Esophagus mucosa (tissue), 1 donor: ENCODE results near the gene SAP30BP. TPM values are rescaled to one million over a fixed set of nuclear protein-coding genes. Genes with fewer than 3 reads are reported as not detected.

Source experiments
- ATAC-seq: fragments of 200-7000 bp; cut with Tn5 transposase; one replicate; pipeline ENCODE4 v1.9.1; 2020
- total RNA-seq: library from RNA; stranded (reverse); gene quantifications from one replicate; pipeline ENCODE4 v1.2.4, GENCODE V29; 2023
- donor health status: DM: yes; HTN: yes; CAD: no.

The SAP30BP gene
- total RNA-seq, 1 donor from 2014 or later: 46.3 TPM

DNA sequence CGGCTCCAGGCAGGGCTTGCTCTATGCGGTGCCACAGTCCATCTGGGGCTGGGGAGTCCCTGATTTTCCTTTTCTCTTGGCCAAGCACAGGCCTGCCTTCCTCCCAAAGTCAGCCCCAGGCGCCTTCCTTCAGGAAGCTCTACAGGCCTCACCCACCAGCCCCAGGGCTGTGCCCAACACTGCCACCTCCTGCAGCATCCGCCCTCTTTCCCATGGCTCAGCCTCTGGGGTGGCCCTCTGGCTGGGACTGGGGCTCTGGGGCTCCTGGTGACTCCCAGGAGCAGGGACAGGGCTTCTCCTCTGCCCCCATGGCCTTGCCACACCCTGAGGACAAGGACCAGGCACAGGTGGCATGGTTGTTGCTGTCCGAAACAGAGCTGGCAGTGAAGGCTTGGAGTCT, 54.9 kb downstream of the SAP30BP start:
- peak; percentile 16 for ATAC-seq

- no peak for ATAC-seq
These were observed 55.5 kb downstream of the SAP30BP start for GRCh38 chr17:75722542-75723095.

DNA sequence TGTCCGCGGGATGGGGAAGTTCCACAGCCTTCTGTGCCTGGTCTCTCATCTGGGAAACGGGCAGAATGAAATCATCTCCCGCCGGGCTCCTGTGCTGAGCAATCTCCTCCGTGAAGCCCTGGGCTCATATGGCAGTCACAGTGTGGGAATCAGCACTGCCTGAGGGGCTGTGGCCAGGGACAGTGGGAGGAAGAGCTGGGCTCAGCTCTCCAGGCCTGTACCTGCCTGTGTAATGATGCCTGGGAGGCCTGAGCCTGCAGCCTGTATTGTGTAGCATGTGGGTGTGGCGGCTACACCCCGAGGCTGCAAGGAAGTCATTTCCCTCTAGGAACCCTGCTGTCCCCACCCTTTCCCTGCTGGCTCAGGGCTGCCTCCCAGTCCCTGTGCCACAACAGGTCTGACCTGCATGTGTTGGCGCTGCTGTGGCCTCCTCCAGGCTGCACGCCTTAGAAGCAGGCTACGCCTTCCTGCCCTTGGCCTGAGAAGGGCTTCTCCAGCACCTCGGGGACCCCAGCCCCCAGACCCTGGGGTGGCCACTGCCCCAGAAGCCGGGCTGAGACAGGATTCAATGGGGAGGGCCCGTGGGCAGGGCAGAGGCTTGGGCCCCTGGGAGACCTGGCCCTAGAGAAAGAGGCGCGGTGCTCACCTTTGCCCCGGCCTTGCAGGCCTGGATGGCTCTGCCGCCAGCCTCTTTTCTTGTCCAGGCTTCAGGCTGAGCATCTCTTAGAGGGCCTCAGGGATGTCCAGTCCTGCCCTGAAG, 56.2 kb downstream of the SAP30BP start:
- peak; percentile 84 for ATAC-seq

DNA sequence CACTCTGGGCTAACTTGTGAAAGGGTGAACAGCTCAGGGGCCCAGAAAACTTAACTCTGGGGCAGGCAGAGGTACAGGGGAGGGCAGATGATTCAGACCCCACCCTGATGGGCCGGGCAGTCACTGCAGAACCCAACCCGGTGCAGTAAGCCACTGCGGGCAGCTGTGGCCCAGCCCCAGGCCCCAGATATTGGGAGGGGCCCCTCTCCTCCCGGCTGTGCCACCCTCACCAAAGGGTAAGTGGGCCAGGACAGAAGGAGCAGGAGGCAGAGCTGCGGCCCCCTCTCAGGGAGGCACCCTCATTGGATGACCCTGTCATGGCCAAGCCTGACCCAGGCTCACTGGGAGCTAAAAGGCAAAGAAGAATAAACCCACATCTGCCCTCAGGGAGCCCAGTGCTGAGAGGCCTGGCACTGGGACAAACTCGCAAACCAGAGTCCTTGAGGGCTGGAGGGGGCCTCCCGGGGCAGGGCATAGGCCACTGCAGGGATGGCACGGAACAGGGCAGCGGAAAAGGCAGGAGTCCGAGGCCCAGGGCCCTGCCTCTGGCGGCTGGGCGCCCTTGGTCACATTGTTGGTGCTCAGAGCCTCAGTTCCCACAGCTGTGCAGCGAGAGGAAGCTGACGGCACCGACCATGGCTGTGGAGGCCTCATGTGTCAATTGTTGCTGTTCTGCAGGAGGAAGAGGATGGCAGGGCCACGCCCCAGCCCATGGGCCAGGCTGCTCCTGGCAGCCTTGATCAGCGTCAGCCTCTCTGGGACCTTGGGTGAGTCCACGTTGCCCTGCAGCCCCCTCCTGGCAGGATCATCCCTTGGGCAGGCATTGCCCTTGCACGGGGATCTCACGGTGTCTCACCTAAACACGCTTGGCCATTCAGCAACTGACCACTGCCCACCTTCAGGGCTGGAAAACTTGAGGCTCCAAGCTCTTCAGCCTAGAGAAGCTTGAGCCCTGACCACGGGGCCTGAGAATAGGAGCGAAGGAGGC, 57.2 kb downstream of the SAP30BP start:
- peak; percentile 0 for ATAC-seq

GRCh38 chr17:75725504-75725903, 58.4 kb downstream of the SAP30BP start:
- ATAC-seq: no peak

GRCh38 chr17:75727391-75727790, 60.3 kb downstream of the SAP30BP start:
- no peak for ATAC-seq

DNA sequence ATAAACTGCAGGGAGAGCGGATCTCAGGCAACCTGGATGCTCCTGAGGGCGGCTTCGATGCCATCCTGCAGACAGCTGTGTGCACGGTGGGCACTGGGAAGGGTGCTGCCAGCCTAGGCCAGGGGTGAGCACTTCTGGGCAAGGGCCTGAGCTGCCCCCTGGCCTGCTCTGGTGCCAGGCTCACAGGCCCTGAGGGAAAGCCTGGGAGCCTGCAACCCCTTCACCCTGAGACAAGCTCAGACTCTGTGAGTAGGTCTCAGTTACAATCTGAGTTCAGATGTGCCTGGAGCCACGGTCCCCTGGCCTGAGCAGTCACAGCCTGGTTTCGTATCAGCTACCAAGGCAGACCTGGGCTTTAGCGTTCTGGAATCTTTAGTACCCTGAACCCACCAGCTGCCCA, 62.2 kb downstream of the SAP30BP start:
- no peak for ATAC-seq

GRCh38 chr17:75730065-75730464, 62.9 kb downstream of the SAP30BP start:
- no peak for ATAC-seq

DNA sequence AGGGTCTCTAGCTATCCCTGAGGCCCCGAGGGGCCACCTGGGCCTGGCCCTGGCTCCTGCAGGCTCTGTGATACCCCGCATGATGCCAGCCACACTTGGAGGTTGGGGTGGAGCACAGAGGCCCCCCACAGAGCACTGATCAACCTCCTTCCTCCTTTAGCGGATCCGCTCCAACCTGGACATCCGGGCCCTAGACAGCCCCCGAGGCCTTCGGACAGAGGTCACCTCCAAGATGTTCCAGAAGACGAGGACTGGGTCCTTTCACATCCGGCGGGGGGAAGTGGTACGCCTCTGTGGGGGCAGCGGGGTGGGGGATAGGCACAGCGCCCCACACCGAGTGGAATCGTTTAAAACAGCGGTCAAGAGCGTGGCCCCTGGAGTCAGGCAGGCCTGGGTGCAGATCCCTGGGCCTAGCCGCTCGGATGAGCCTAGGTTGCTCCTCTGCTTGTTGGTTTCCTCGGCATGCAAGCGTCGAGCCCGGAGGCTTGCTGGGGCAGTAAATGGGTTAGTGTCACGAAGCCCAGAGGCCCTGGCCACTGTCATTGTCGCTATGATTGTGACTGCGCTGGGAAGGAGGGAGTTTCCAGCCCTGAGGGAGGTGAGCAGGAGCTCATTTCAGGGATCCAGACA, 64.1 kb downstream of the SAP30BP start:
- no peak for ATAC-seq

- ATAC-seq: no peak
These were observed 64.8 kb downstream of the SAP30BP start for GRCh38 chr17:75731716-75732498.

GRCh38 chr17:75733471-75733870, 66.3 kb downstream of the SAP30BP start:
- no peak for ATAC-seq

GRCh38 chr17:75734674-75735294, 67.6 kb downstream of the SAP30BP start:
- no peak for ATAC-seq

GRCh38 chr17:75736173-75736835, 69.2 kb downstream of the SAP30BP start:
- ATAC-seq: no peak

GRCh38 chr17:75737133-75737962, 70.2 kb downstream of the SAP30BP start:
- ATAC-seq: no peak

DNA sequence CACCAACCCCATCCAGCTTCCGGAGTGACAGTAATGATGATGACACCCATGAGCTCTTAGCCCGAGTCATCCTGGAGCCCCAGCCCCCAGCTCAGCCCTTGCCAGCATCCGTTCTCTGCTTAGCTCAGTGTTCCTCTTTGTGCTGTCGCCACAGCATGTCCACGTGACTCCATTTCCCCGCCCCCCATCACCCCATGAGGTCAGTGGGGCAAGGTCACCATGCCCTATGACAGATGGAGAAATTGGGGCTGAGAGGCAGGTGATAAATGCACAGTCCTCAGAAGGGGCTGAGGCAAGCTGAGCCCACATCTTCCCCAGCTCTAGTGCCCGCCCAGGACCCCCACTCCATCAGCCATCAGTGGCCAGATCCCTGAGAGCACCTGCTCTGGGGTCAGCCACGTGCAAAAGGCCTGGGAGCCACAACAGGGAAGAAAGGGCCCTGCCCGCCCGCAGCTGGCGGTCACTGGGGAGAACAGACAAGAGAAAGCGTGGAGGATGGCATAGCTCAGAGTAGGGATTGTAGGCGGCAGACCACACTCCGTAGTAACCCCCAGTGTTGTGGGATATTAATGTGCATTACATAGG, 71.2 kb downstream of the SAP30BP start:
- no peak for ATAC-seq

GRCh38 chr17:75739174-75739573, 72.0 kb downstream of the SAP30BP start:
- ATAC-seq: no peak

GRCh38 chr17:75739801-75740200, 72.7 kb downstream of the SAP30BP start:
- ATAC-seq: no peak

- no peak for ATAC-seq
These were observed 73.1 kb downstream of the SAP30BP start for GRCh38 chr17:75740215-75740614.

DNA sequence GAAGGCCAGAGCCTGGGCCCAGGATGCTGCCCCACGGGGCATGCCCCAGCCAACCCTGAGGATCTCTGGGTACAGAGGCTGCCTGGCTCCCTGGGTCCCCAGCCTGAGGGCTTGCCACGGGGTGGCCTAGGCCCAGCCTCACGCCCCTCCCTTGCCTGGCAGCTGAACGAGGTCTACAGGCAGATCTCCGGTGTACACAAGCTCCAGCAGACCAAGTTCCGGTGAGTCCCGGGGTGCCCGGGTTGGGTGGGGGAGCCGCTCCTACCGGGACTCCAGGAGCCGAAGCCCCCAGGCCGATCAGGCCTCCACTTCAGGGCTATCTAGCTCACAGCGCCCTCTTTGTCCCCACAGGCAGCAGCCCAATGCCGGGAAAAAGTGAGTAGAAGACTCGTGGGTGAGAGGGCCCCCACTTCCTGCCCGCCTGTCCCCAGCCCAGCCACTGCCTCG, 73.5 kb downstream of the SAP30BP start:
- ATAC-seq: no peak
